ENCODE data around the gene NOVA1.

Gene NOVA1

DNA sequence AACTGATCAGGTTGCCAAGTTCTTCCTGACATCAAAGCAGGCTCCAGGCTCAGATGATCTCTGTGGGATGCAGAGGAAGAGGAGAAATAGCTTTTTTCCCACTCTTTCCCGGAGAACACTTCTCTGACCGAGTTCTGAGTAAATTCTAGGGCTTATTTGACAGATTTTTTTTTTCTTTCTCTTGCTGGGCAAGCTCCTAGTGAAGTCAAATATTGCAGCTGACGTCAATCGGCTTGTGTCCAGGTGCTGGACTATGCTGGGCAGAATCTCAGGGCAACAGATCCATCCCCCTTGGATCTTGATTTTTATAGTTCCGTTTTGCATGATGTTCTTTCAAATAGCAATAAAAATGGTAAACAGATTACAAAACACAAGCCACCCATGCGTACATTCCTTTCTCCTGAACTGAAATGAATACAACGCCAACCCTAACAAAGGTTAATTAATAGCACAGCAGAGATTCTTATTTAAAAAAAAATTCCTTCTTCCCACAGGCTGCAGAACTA is 182.2 kb downstream of the NOVA1 start:
- no peak for DNase-seq (ENCODE audit: extremely low read depth, low read depth)
- TF ChIP-seq, protein P1, sequence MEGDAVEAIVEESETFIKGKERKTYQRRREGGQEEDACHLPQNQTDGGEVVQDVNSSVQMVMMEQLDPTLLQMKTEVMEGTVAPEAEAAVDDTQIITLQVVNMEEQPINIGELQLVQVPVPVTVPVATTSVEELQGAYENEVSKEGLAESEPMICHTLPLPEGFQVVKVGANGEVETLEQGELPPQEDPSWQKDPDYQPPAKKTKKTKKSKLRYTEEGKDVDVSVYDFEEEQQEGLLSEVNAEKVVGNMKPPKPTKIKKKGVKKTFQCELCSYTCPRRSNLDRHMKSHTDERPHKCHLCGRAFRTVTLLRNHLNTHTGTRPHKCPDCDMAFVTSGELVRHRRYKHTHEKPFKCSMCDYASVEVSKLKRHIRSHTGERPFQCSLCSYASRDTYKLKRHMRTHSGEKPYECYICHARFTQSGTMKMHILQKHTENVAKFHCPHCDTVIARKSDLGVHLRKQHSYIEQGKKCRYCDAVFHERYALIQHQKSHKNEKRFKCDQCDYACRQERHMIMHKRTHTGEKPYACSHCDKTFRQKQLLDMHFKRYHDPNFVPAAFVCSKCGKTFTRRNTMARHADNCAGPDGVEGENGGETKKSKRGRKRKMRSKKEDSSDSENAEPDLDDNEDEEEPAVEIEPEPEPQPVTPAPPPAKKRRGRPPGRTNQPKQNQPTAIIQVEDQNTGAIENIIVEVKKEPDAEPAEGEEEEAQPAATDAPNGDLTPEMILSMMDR (IDR thresholded peaks at IDR 0.05; ENCODE audit: low read depth, low read length, missing control alignments) = no peak
- no peak overlapping the region for H3K4me3 ChIP-seq (replicated peaks; ENCODE audit: low read depth, low read length)

DNA sequence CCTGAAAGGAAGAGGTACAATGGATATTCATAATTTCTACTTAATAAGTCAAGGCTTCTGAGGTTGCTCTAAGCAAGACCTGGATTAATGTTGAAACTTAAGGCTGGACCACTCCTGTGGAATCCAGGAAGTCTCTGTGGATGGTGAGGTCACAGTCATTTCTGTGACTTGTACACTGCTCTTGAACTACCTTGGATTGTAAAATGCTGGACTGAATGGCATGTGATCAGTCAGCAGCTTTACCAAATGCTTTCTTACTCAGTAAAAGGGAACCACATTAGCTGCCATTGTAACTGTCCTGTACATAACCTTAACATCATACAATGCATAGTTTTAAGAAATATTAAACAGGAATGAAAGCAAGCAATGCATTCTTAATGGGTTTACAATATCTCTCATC is 182.9 kb downstream of the NOVA1 start:
- no peak overlapping the region for H3K4me3 ChIP-seq (replicated peaks; ENCODE audit: low read depth, low read length)
- TF ChIP-seq, protein P1 (IDR thresholded peaks at IDR 0.05; ENCODE audit: low read depth, low read length, missing control alignments) = no peak
- no peak for DNase-seq (ENCODE audit: extremely low read depth, low read depth)

DNA sequence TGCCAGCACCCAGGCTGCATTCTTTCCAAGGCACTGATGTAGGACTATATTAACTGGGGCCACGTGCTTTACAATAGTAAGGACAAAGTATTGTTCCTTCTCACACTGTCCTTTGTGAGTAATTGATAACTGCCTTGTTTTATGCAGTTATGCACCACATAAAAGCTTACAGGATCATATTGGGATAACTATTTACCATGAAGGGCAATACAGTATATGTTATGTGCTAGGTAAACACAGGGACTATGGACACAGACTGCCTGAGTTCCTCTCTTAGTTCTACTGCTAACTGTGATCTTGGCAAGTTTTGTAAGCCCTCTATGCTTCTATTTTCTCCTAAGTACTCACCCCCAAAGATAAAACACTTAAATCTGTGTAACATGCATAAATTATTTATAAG is 183.7 kb downstream of the NOVA1 start:
- no peak overlapping the region for H3K4me3 ChIP-seq (replicated peaks; ENCODE audit: low read depth, low read length)
- TF ChIP-seq, protein P1 (IDR thresholded peaks at IDR 0.05; ENCODE audit: low read depth, low read length, missing control alignments) = no peak
- DNase-seq (ENCODE audit: extremely low read depth, low read depth) = no peak

DNA sequence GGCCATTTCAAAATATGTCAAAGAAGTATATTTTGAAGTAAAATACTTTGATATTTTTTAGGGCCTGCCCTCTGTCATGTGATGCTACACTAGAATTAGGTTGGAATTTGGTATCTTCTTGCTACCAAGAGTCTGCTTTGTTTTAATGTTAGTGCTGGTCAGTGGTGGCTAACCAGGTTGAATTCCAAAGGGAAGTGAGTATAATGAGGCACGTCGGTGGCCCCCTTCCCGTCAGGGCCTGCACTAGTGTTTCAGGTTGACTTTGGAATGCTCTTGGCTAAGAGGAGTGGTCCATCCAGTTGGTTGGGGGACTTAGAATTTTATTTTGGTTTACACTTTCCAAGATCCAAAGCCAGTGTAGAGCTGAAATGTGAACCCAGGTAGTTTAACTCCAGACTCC is 185.4 kb downstream of the NOVA1 start:
- H3K4me3 ChIP-seq (replicated peaks; ENCODE audit: low read depth, low read length) = no peak overlapping the region
- TF ChIP-seq, protein P1 (IDR thresholded peaks at IDR 0.05; ENCODE audit: low read depth, low read length, missing control alignments) = no peak
- no peak for DNase-seq (ENCODE audit: extremely low read depth, low read depth)

DNA sequence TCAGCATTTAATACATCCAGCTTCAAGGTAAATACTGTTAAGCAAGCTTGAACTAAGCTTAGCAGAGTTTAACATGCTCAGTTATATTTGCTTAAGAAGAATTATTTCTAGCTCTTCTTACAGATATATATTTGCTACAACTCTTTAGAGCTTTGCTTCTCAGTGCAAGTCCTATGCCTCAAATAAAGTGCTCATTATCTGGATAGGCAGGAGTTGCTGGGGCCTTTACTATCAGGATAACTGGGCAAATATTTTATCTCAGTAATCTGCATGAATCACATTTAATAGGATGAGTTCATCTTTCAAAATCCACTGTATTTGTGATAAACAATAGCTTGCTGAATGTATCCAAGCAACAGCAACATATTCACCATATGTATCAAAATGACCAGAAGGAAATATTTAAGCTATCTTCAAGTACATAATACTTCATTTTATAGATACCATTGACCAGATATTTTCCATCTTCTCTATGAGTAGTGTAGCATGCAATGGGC is 187.6 kb downstream of the NOVA1 start:
- TF ChIP-seq, protein P1 (IDR thresholded peaks at IDR 0.05; ENCODE audit: low read depth, low read length, missing control alignments) = no peak
- no peak for DNase-seq (ENCODE audit: extremely low read depth, low read depth)
- H3K4me3 ChIP-seq (replicated peaks; ENCODE audit: low read depth, low read length) = no peak overlapping the region

DNA sequence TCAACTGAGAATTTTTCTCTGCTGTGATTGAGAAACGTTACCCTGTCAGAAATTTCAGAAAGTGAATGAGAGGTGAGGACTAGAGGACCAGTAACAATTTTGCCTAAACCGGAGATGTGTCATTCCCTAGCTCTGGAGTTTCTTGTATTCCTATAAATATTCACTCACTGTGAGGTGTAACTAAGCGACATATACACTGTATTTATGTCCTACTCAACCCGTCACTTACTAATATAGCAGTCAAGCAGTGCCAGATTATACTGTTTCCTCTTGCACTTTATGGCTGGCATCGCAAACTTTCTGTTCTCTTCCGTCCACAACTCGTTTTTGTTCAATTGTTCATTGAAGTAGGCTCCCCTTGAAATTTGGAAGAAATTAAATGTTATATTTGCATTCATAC is 192.9 kb downstream of the NOVA1 start:
- no peak for DNase-seq (ENCODE audit: extremely low read depth, low read depth)
- TF ChIP-seq, protein P1 (IDR thresholded peaks at IDR 0.05; ENCODE audit: low read depth, low read length, missing control alignments) = no peak

DNA sequence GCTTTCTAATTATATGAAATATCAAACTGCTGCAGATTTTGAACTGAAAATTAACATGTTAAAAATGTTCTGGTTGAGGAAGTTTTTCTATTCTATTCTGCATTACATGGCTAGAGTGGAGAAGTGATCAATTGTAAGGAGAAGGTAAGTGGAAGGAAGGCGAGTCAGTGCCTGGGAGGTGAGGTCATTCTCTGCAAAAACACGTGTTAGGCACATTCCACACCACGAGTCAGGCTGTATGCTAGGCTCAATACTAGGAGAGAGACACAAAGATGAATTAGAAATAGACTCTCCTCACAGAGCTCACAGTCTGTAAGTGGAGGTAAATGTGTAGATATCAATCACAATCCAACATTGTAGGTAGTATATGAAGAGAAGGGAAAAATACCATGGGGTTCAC is 194.1 kb downstream of the NOVA1 start:
- H3K4me3 ChIP-seq (replicated peaks; ENCODE audit: low read depth, low read length) = no peak overlapping the region
- TF ChIP-seq, protein P1 (IDR thresholded peaks at IDR 0.05; ENCODE audit: low read depth, low read length, missing control alignments) = no peak
- DNase-seq (ENCODE audit: extremely low read depth, low read depth) = peak; percentile 0

More for the DNA sequence above, 192.9 kb downstream of the NOVA1 start:
- no peak overlapping the region for H3K4me3 ChIP-seq (replicated peaks; ENCODE audit: low read depth, low read length)

Measured in HFF-Myc (cell line).